NCI-H2029 (cell line): ENCODE results near the gene LPP.

ENCODE experiments used
- DNase-seq: peaks from one replicate; lab custom pipeline; 2025; lab: John Stamatoyannopoulos, UW

Gene LPP

DNA sequence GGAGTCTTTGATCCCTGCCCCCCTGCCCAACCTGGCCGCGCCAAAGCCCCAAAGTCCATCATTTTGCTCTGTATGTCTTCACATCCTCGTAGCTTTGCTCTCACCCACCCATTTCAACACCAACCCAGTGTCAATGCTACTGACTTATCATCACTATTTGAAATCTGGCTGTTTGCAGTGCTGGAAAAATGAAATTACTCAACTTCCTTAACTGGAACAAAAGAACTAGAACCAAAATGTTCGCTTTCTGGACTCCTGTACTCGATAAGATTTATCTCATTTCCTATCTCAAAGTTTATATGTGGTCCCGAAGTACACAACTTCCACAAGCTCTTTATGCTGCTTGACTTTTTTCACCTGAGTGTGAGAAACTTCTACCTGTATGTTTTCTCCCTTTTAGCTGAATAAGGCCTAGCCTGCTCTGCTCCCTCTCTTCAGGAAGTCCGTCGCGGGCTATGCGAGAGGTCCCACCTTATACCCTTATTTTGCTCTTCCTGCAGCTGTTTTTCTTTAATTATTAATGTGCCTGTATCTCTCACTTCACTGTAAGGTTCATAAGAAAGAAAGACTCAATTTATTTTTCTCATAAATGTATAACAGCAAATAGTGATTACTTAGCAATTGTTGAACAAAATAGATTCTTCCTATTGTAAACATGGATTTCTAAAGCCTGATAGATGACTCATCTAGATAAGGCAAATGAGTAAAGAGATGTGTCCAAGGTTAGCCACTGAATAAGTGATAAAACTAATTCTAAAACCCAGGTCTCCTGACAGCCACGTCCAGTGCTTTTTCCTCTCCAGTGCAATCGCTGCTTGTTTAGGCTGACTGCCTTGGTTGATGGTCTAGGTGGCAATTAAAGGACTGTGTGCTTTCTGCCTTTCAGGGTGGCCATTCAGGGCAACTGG is 553.7 kb downstream of the LPP start:
- DNase-seq, result no peak

DNA sequence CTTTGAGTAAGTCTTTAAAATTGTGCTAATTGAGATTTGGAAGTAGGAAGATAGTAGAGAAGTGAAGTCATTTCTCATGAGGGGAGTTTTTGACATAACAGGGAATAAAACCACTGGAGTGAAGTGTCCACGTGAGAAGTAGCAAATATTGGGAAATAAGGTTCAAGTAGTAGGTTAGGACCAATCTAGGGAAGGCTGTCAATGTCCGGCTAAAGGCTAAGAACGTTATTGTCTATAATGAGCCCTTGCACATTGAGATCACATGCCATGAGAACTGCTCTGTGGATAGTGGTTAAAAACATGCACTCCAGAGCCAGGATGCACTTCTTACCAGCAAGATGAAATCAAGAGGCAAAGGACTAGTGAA is 557.9 kb downstream of the LPP start:
- DNase-seq, result no peak

GRCh38 chr3:188712248-188712924 is 558.4 kb downstream of the LPP start:
- peak; percentile 1 for DNase-seq

DNA sequence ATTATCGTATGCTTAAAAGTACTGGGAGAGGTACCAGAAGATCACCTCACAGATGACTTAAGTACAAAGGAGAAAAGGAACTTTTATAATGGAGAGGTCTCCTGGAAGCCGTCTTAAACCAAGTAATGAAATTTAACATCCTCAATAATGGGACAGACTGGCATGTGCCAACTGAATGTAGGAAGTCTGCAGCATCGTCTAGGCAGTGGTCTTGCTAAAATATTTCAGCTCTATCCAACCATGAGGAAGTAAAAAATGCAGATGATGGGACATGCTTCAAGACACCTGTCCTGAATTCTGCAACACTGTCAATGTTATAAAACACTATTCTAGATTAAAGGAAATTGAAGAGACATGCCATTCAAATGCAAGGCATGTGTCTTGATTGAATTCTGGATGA is 559.0 kb downstream of the LPP start:
- no peak for DNase-seq

DNA sequence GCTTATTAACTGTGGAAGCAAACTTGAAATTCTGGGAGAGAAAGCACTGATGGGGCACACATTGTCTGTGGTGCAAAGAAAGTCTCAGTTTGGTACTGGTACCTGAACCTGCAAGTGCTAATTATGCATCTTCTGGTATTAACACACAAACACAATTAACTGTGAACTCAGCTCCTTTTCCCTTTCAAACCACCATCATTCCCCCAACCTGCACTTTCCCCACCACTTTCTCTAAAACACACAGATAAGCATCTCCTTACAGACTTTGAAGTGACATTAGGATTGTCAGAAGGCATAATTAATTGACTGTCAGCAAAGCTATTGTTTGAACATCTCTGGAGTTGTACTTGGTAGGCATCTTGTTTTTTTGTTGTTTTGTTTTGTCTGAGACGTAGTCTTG is 565.6 kb downstream of the LPP start:
- no peak for DNase-seq

GRCh38 chr3:188720215-188720614 is 566.3 kb downstream of the LPP start:
- DNase-seq, result no peak

DNA sequence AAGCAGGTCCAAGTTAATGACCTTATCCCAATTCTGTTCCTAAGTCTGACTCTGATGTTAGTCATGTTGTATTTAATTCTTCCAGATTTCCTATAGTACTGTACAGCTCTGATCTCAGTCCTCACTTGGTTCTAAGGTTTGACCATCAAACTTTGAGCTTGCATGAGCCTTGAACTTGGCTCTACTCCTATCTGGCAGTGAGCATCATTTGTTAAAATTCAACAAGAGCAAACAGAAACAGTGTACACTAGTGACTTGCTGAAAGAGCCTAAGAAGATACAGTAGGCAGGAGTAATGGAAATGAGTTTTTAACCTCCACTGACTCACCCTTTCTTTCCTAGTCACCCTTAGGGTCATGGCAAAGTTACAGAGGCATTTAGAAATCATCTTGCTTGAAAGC is 566.7 kb downstream of the LPP start:
- no peak for DNase-seq

DNA sequence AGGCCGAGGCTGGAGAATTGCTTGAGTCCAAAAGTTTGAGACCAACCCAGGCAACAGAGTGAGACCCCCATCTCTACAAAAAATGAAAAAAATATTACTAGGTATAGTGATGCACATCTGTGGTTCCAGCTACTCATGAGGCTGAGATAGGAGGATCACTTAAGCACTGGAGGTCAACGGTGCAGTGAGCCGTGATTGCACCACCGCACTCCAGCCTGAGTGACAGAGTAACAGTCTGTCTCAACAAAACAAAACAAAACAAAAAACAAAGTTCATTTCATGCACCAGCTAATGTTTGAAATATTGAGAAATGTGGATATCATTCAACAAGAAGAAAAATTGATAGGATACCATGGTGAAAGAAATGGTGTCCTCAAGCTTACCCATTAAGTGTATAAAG is 567.4 kb downstream of the LPP start:
- no peak for DNase-seq

DNA sequence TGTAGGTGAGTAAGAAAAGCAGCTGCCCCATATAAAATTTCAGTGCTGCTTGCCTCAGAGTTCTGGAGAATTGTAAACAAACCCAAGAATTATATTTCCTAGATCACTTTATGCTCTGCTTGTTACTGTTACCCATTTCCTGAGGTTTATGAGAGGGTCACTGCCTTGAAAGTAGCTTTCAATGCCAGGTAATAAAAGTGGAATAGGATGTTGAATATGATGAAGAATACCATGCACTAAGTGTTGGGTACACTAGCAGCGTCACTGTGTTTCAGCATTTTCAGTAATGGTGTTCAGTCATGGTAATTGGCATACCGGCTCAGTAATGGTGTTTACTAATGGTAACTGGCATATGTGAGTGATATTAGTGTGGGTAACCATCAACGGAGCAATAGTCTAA is 568.0 kb downstream of the LPP start:
- DNase-seq, result no peak

GRCh38 chr3:188722963-188723362 is 569.0 kb downstream of the LPP start:
- DNase-seq, result no peak

GRCh38 chr3:188727052-188727451 is 573.1 kb downstream of the LPP start:
- no peak for DNase-seq

- no peak for DNase-seq
These were observed 574.5 kb downstream of the LPP start for GRCh38 chr3:188728371-188728896.

- DNase-seq, result no peak
These were observed 575.5 kb downstream of the LPP start for GRCh38 chr3:188729422-188729821.

DNA sequence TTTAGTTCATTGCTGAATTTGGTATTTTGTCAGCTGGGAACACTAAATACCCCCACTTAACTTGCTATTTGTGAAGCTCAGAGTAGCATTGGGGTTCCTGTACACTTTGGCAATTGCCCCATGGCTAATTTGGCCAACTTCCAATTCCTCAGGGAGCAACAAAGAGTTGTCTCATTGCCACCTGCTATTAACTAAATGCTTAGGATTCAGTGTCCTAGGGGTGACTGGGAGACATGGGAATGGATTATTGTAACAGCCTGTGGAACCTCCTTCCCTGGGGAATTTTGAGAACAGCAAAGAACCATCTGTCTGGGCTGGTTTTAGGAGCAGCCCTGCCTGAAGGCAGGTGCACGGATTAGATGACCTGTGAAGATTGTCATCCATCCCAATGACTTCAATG is 580.4 kb downstream of the LPP start:
- DNase-seq, result peak; percentile 28

- no peak for DNase-seq
These were observed 585.6 kb downstream of the LPP start for GRCh38 chr3:188739511-188739910.

GRCh38 chr3:188740010-188740409 is 586.1 kb downstream of the LPP start:
- no peak for DNase-seq

- no peak for DNase-seq
These were observed 589.0 kb downstream of the LPP start for GRCh38 chr3:188742755-188743550.

DNA sequence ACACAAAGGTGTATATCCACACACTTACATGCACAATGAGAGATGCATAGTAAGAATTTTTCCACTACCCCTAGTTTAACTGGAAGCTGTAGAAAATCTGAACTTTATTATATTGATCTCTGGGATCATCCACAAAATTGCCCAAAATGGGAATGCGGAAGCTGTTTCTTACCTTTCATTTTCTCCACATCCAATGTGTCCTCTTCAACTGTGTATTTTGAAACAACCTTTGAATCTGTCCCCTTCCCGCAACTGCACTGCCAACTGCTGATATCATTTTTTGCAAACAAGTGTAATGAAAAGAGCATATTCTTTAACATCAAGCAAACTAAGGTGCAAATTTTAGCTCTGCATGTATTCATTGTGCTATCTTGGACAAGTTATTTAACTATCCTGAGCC is 590.2 kb downstream of the LPP start:
- DNase-seq, result no peak

GRCh38 chr3:188745031-188745430 is 591.1 kb downstream of the LPP start:
- DNase-seq, result no peak

DNA sequence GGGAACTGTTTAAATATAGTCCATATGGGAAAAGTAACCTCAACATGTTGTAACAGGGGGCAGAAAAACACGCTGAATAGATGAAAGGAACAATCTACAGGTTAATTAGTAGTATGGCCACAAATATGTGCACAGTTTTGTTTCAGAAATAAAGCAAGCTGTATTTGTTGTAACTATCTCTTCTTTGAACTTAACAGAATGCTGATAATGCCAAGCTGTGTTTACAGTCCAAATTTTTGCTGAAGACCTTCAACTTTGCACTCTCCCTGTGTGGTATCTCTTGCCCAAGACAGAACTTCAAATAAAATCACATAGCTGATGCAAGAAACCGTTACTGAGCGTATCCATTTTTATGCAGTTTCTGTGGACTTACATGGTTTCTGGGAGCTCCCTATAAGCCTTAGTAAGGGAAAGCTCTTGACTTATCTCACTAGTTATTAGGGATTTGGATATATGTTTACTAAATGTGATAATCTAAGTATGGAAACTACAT is 592.4 kb downstream of the LPP start:
- no peak for DNase-seq

GRCh38 chr3:188747489-188747888 is 593.5 kb downstream of the LPP start:
- DNase-seq, result no peak

- no peak for DNase-seq
These were observed 595.2 kb downstream of the LPP start for GRCh38 chr3:188749010-188749617.
